Erythroblast (primary cell): ENCODE measurements around the gene BBS9.

Experiments used
- DNase-seq, 2 experiments: peaks; one replicate each; lab custom pipeline; 2025; lab: John Stamatoyannopoulos, UW
- GATA1 ChIP-seq: IDR thresholded peaks from 2 replicates; pipeline ENCODE4 v1.6.1; 2011; ENCODE audit warnings: low read depth, mild to moderate bottlenecking, control low read depth, low read length, moderate library complexity
- POLR2A ChIP-seq: IDR thresholded peaks from 2 replicates; pipeline ENCODE4 v1.6.1; 2011; ENCODE audit warnings: mild to moderate bottlenecking, low read length

BBS9 gene

DNA sequence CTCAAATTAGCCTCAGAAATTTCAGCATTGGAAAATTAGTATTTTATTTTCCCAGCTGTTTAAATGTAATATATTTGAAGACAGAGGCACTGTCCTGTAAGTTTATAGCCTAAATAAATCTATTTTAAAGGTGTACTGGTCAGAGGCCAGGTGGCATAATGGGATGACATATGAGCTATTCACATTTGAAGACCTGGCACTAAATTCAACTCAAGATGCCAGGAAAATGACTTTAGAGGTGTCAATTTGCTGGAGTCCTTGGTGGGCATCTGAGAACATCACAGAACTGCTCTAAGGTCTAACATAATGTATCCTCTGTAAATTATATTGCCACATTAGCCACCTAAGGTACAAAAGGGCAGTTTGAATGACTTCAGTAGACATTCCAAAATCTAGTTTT, 427.1 kb downstream of the BBS9 start:
- DNase-seq, result no peak
- no peak for TF ChIP-seq POLR2A
- no peak for TF ChIP-seq GATA1

DNA sequence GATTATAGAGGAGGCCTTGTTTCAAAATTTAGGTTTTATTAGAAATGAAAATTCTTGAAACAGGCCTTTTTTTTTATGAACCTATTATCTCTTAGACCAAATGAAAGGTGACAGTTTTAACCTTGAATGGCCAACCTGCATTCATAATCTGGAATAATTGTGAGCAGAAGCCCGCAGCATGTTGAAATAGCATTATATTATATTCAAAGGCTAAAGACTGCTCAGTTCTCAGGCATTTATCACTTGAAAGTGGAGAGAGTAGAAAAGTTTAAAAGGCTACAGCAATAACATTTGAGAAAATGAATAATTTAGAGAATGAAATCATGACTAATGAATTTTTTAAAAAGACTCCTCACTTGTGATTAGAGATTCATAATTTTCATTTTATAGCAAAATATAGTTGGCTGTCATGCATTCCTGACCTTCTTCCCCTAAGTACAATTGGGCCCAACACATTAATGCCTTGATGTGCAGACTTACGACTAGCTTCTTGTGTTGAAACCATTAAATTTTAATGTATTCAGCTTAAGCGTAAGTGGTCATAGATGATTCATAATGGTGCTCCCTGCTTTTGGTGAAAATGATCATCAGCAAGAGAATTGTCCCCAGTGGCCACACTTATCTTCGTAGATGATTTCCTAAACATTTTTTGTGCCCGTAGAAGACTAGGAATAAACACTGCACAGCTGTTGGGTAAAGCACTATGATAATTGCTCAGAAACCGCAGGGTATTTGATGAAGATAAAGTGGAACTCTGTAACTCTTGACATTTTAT, 429.4 kb downstream of the BBS9 start:
- DNase-seq, result no peak
- TF ChIP-seq GATA1 (no peak), POLR2A (no peak)

DNA sequence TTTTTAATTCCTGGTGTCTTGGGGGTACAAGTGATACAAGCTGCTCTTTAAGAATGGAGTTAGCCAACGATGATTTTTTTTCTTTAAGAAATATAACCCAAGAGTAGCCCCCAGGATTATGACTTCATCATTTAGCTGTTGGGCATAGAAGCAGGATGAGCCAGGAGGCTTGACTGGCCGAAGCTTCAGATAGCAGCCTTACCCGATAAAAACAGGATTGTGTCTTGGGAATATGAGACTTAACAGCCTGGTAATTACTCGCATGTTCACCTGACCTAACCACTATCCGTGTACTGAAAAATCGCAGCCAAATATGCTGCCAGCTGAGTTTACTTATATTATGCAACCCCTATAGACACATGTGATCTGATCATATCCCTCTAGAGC, 430.0 kb downstream of the BBS9 start:
- no peak for DNase-seq
- TF ChIP-seq POLR2A (no peak), GATA1 (no peak)

DNA sequence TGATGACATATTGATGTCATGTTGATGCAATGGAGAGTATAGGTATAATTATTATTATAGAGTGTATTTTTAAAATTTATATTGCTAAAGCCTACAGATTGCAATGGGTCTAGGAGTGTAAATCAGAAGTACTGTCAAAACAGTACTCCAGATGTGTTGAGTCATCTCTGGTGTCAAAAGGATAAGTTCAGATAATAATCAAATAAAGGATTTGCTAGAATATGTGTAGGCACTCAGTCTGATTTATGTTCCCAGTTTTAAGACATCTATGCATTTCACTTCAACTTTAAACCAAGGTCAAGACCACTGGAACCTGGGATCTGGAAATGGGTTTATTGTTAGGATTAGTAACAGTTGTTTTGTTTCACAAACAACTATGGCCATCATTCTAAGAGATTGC, 433.6 kb downstream of the BBS9 start:
- no peak for DNase-seq
- TF ChIP-seq GATA1 (no peak), POLR2A (no peak)

DNA sequence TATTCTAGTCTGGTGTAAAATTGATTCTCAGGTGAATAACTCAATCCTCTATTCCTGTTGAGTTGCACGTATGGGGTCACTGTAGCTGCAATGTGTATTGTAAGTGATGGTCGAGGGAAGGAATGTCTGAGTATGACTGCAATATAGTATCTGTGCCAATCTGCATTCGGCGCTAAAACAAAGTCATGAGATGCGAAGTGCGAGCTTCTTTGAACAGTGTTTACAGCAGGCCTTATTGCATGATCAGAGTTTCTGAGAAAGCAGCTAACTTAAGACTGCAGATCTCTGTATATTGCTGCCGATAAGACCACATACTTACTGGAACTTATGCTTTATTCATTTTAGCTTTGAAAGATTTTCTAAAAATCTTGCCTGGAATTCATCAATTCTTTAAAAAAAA, 434.3 kb downstream of the BBS9 start:
- DNase-seq, result no peak
- TF ChIP-seq POLR2A, result no peak
- TF ChIP-seq GATA1, result no peak

DNA sequence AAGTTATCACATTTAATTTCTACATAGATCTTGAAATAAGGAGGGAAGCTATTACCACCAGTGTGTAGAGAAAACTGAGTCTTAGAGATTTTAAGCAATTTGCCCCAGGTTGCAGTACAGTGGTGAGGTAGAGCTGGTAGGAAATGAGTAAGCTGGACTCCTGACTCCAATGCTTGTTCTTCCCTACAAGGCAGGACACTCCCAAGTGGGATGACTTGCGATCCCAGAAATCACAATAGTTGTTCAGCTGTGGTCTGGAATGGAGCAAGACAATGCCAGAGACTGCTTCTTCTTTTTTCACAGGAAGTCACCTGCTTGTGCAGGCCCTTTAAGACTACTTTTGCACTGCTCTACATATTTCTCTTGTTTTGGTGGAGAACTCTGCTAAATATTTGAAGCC, 448.8 kb downstream of the BBS9 start:
- DNase-seq, result no peak
- TF ChIP-seq GATA1 (no peak), POLR2A (no peak)

DNA sequence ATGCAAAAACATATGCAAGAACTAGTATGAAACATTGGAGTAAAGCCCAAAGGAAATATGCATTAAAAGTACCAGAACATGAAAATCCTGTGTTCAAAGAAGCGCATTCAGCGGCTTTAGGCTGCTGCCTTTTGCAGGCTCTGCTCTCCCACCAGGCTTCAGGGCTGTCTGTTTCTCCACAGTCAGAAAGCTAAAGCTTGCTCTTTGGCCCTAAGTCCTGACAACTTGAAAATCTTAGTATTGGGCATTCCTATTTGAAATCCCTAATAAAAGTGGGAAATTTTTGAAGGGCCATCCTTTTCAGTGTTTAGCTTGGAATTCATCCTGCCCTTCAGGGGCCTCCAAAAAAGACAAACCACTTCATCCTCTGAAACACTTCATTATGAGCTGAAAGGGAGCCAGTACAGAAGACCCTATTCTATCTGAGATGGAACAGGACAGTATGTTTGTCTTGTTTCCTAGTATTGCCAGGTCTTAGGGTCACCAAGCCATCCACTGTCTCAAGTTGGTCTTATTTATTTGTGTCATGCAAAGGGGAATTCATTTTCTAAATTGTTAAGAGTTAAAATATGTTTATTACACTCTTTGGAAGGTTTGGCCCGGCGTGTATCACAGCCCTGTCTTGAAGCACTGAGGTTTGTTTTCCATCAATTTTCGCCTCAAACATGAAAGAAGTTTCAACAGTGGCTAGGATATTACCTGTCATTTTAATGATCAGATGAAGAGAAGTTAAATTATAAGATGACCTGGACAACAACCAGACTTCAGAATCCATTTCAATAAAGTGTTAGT, 449.7 kb downstream of the BBS9 start:
- DNase-seq, result no peak
- no peak for TF ChIP-seq GATA1

DNA sequence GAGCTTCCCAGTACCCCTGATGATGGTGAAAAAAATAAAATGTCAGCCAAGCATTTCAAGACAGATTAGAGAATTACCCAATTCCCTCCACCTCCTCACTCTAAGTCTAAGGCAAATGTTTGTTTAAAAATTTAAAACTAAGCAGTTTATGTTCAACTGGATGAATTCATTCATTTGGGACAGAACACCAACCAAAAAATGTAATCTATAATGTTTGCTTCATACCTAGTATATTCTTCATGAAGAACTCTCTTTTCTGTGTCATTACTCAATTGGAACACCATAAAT, 450.3 kb downstream of the BBS9 start:
- DNase-seq, result no peak
- TF ChIP-seq GATA1 (no peak), POLR2A (no peak)

DNA sequence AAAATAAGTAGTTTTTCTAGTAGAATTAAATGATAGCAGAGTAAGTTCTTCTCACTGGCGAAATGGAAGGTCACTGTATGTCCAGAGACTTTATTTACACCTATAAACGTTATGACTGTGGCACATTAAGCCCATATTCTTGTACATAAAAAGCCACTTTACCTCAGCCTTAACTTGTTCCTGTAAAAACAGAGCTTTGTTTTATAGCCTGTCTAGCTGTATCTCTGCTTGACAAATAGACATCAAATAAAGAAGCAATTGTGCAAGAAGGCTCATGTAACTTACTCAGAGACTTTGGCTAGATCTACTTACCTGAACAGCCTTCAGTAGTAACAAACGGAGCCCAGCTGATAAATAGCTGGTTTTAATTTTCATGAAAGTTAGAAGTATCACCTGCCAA, 451.9 kb downstream of the BBS9 start:
- no peak for DNase-seq
- TF ChIP-seq GATA1 (no peak), POLR2A (no peak)

DNA sequence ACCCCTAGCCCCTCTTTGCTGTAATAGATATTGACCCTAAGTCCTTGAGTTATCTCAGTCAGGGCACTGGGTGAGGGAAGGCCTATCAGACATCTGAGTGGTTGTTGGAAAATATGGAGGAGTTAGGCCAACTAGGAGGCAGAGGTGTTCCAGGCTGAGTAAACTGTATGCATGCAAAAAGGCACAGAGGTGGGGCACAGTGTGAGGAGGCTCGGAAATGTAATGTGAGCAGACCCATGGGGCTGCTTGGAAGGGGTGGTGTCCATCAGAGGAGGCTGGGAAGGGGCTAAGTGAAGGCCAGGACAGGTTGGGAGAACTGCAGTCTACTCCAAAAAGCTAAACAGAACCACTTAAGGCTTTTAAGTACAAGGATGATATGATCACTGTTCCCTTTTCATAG, 452.7 kb downstream of the BBS9 start:
- TF ChIP-seq GATA1, result no peak
- TF ChIP-seq POLR2A, result no peak
- no peak for DNase-seq

DNA sequence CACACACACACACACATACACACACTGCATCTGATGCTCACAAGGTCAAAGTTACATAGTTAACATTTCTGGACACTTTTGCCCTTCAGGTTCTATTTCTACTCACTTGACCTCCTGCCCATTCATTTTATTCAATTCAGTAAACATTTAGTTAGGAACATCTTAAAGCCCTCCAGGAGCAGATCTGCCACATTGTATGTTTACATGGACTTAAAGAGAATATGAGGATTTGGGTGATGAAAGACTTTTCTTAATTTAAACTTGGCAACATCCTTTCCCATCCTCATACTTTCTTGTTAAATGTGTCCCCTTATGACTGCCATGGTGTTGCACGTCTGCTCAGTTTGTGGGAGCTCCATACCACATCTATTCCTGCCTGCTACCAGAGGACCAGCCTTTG, 453.2 kb downstream of the BBS9 start:
- TF ChIP-seq POLR2A, result no peak
- no peak for TF ChIP-seq GATA1

DNA sequence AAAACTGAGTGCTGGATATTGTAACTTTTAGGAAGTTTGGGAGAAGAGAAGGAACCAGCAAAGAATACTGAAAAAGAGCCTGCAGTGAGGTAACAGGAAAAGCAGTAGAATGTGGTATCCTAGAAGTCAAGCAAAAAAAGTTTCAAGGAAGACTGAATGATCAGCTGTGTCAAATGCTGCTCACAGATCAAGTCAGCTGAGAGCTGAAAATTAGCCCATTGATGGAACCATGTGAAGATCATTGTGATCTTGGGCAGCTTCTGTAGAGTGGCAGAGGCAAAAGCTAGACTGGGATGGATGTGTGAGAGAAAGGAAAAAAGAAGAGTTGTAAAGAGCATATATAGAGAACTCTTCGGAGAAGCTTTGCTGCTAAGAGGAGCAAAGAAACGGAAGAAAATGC, 460.5 kb downstream of the BBS9 start:
- DNase-seq, result no peak
- TF ChIP-seq GATA1 (no peak), POLR2A (no peak)

More for the DNA sequence above, 453.2 kb downstream of the BBS9 start:
- DNase-seq, result no peak

DNA sequence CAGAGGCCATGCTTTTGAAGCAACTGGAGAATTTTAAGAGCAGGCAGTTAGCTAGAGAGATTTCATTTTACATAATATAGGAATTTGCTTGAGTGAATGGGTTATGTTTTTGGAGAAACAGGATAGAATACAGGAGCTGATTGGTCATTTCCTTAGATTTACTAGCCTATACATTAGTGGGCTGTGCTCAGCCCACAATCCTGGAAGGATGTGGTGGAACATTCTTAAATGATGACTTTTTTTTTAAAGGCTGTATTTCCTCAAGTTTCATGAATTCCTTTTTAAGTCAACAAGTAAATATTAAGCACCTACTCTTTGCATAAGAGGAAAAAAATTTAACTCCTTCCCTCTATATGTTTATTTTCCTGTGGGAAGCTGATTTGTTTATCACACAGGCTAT, 461.6 kb downstream of the BBS9 start:
- DNase-seq, result no peak
- TF ChIP-seq GATA1 (no peak), POLR2A (no peak)

DNA sequence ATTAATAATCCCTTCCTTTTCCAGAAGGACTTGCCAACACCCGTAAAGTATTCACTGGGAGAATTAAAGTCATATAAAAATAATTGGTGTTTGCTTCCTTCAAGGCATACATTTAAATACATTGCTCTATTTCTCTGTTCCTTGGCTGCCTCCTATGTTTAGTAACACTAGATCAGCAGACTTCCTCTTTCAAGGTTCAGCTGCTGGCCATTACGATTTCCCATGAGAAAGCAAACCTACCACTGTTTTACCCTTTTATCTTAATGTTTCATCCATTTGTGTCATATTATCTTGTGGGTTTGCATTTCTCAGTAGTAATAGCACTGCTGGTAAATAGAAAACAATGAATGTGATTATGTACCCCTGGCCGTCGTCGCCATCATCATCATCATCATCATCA, 462.1 kb downstream of the BBS9 start:
- no peak for DNase-seq
- no peak for TF ChIP-seq GATA1
- TF ChIP-seq POLR2A, result no peak

DNA sequence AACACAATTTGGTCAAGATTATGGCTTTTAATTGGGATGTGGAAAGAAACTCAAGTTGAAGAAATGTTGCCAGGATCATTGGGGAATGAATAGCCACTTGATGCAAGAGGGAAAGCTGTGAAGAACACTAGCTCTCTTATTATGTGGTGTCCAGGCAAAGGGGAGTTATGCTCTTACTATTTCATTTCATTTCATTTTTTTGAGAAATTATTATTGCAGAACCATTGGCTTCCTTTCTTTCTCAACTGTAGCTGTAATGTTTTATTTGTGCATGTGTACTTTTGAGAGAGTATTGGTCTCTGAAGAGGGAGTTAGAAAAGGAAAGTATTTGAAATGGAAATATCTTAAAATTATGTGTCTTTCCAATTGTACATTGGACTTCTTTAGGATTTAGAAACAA, 463.4 kb downstream of the BBS9 start:
- TF ChIP-seq POLR2A (no peak), GATA1 (no peak)
- DNase-seq, result no peak
